22Rv1 (cell line): Measurements from ENCODE around the gene PDGFRB.

Experiments used
- H3K27ac ChIP-seq: fragments of 450-650 bp; 2 replicates; pipeline ENCODE4 v1.5.1; 2017
- CTCF ChIP-seq: fragments of 450-650 bp; IDR thresholded peaks from 2 replicates; pipeline ENCODE4 v1.5.1; 2017; ENCODE audit warnings: mild to moderate bottlenecking
- ZFX ChIP-seq: fragments of 450-650 bp; IDR thresholded peaks from 2 replicates; pipeline ENCODE4 v1.6.1; 2017; ENCODE audit warnings: antibody characterized with exemption, borderline replicate concordance

PDGFRB gene

GRCh38 chr5:150123542-150123941, 32.1 kb downstream of the PDGFRB start:
- no peak for TF ChIP-seq ZFX
- no peak for TF ChIP-seq CTCF
- no peak overlapping the region for H3K27ac ChIP-seq

- no peak overlapping the region for H3K27ac ChIP-seq
- TF ChIP-seq ZFX: no peak
- TF ChIP-seq CTCF: no peak
Observed at GRCh38 chr5:150122536-150123481, 32.8 kb downstream of the PDGFRB start.

GRCh38 chr5:150122158-150122510, 33.5 kb downstream of the PDGFRB start:
- no peak overlapping the region for H3K27ac ChIP-seq
- TF ChIP-seq CTCF (0 out of 2 replicates have a peak, but pooled peaks have one; percentile 6), ZFX (no peak)

GRCh38 chr5:150121448-150122157, 34.0 kb downstream of the PDGFRB start:
- TF ChIP-seq CTCF: no peak
- TF ChIP-seq ZFX: no peak
- H3K27ac ChIP-seq: no peak overlapping the region

- no peak overlapping the region for H3K27ac ChIP-seq
- TF ChIP-seq ZFX (no peak), CTCF (no peak)
Observed at GRCh38 chr5:150120617-150121447, 34.8 kb downstream of the PDGFRB start.

- TF ChIP-seq ZFX: no peak
- no peak for TF ChIP-seq CTCF
Observed at GRCh38 chr5:150120062-150120441, 35.6 kb downstream of the PDGFRB start.

More at GRCh38 chr5:150120062-150120441, 35.6 kb downstream of the PDGFRB start:
- no peak overlapping the region for H3K27ac ChIP-seq
